GM12872 (cell line): Measurements from ENCODE around the gene MRGPRF.

Source experiments
- TF ChIP-seq, protein P1 (sequence below): IDR thresholded peaks from 3 replicates; pipeline ENCODE4 v1.5.1; 2011; ENCODE audit warnings: low read depth, mild to moderate bottlenecking, low read length, moderate library complexity; ENCODE audit not compliant: insufficient read depth

Gene MRGPRF

GRCh38 chr11:69053546-69054396 is 40.7 kb upstream of the MRGPRF start:
- TF ChIP-seq, protein P1, sequence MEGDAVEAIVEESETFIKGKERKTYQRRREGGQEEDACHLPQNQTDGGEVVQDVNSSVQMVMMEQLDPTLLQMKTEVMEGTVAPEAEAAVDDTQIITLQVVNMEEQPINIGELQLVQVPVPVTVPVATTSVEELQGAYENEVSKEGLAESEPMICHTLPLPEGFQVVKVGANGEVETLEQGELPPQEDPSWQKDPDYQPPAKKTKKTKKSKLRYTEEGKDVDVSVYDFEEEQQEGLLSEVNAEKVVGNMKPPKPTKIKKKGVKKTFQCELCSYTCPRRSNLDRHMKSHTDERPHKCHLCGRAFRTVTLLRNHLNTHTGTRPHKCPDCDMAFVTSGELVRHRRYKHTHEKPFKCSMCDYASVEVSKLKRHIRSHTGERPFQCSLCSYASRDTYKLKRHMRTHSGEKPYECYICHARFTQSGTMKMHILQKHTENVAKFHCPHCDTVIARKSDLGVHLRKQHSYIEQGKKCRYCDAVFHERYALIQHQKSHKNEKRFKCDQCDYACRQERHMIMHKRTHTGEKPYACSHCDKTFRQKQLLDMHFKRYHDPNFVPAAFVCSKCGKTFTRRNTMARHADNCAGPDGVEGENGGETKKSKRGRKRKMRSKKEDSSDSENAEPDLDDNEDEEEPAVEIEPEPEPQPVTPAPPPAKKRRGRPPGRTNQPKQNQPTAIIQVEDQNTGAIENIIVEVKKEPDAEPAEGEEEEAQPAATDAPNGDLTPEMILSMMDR: no peak

DNA sequence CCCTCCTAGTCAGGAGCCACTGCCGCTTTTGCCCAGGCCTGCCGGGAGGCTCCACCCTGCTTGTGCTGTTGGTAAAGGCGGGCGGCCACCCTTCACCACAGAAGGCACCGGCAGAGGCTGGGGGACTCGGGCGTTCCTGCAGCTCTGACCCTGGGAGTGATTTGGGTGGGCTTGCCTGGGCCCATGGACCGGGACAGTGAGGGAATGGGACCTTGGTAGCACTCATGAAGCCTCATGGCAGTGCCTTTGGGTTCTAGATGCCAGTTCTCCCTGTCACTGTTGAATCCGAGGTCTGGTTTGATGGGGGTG is 40.1 kb upstream of the MRGPRF start:
- TF ChIP-seq, protein P1: no peak

- TF ChIP-seq, protein P1: no peak
Measured at GRCh38 chr11:69052343-69053168, 39.5 kb upstream of the MRGPRF start.

GRCh38 chr11:69051381-69052342 is 38.6 kb upstream of the MRGPRF start:
- TF ChIP-seq, protein P1: no peak

DNA sequence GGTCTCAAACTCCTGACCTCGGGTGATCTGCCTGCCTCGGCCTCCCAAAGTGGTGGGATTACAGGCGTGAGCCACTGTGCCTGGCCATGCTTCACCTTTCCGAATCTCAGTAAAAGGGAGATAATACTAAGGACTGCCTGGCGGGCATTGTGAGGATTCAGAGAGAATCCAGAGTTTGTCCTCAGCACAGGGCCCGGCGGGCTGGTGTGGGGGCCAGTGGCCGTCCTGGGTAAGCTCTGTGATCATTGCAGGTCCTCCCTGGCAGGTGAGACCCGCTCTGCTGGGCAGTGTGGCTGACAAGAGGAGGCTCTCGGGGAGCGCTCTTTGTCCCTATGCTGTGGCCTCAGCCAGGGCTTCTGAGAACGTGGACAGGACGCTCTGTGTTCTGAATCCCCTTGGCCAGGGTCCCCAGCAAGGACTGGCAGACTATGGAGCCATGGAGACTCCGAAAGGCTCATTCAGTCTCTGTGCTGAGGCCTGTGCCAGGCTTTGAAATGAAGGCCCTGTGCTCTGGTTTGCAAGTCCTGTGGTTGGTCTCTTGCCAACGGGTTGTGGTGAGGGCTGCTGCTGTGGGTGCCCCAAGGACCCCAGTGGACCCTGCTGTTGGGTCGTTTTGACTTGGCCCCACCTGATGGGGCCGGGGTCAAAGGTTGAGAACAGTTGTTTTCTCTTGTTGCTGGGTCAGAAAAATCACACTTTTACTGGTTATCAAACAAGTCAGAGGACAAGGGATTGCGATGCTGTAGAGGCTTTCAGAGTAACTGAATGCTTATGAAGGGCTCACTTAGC is 37.7 kb upstream of the MRGPRF start:
- TF ChIP-seq, protein P1: no peak

- TF ChIP-seq, protein P1: no peak
Measured at GRCh38 chr11:69049490-69049867, 36.4 kb upstream of the MRGPRF start.
